ENCODE measurements around the gene FNDC3B. TPM values are rescaled to one million over a fixed set of nuclear protein-coding genes. Genes with fewer than 3 reads are reported as not detected.

The FNDC3B gene
- total RNA-seq, 2 experiments from 2014 or later = 10.6 to 12.0 TPM

DNA sequence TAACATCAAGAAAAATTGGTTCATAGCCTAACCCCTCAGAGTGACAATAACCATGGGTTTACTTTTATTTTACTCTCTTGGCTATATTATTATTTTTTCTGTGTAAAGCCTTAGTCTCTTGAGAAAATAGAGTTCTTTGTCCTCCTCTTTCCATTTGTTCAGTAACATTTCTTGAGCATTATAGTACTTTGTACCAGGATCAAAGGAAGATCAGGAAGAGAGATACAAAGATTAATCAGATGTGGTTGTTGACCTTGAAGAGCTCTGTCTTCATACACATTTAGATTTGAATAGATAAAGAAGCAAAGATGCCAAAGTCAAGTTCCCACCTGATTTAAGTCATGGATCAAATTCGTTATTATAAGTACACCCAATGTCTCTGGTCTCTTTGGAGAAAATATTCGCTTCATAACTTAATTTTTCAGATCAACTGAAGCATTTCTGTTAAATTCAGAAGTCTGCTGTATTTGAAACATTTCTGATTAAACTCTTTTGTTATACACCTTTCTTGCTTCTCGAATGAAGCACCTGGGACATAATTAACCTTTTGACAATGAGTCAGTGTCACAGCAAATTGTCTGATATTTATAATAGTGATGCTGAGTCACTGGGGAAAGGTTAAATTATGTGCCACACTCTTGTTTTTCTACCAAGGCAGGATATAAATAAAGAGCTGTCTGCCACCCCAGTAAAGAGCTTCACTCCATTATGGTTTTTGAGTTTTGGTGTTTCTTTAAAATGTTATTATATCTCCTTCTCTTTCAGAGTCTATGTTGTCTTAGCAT lies 308.7 kb downstream of the FNDC3B start:
- H3K27ac Mint-ChIP-seq = no peak overlapping the region
- intact Hi-C loops (cut with micrococcal nuclease) = loop anchor here (10.0 kb wide), 1 partner anchor 313 kb away; the partner anchor contains the start of gene FNDC3B
- DNase-seq (no peak), ATAC-seq (no peak)
- POLR2A ChIA-PET = no interaction called here
- H3K36me3 Mint-ChIP-seq (ENCODE audit: low read depth) = peaks cover 17% of the 10 kb centered on the region
- H3K9me3 Mint-ChIP-seq = no peaks in the 10 kb centered on the region
- H3K27me3 Mint-ChIP-seq = no peaks in the 10 kb centered on the region
- no peaks in the 10 kb centered on the region for H3K4me1 Mint-ChIP-seq (ENCODE audit: low read depth)
- TF ChIP-seq, protein P1, sequence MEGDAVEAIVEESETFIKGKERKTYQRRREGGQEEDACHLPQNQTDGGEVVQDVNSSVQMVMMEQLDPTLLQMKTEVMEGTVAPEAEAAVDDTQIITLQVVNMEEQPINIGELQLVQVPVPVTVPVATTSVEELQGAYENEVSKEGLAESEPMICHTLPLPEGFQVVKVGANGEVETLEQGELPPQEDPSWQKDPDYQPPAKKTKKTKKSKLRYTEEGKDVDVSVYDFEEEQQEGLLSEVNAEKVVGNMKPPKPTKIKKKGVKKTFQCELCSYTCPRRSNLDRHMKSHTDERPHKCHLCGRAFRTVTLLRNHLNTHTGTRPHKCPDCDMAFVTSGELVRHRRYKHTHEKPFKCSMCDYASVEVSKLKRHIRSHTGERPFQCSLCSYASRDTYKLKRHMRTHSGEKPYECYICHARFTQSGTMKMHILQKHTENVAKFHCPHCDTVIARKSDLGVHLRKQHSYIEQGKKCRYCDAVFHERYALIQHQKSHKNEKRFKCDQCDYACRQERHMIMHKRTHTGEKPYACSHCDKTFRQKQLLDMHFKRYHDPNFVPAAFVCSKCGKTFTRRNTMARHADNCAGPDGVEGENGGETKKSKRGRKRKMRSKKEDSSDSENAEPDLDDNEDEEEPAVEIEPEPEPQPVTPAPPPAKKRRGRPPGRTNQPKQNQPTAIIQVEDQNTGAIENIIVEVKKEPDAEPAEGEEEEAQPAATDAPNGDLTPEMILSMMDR (IDR thresholded peaks at IDR 0.05) = no peak
- CTCF ChIA-PET = interaction anchor here (0.7 to 2.5 kb wide), 3 partner anchors 15 to 120 kb away, joined by 3 to 11 read pairs (median 3); no protein-coding TSS in a partner anchor
- no peak overlapping the region for H3K4me3 Mint-ChIP-seq

DNA sequence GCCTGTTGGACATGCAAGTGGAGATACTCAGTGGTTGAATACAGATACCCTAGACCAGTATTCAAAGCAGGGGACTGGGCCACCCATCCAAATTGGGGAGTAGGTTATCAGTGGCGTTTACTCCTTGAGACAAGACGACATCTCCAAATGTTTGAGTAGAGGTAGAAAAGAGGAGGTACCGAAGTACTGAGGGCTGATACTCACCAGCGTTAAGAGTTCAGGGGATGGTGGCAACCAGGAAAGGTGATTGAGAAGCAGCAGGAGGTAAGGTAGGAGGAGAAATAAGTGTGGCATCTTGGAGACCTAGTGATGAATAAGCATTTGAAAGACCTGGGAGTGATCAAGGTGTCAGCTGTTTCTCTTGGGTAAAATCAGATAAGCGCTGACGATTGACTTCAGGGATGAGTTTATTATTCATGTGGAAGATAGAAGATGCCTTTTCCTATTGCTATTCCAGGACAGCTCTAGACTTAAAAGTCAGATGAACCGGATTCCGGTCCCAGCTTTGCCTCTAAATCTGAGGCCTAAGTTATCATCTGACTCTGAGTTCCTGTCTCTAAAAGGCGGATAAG lies 312.6 kb downstream of the FNDC3B start:
- H3K27me3 Mint-ChIP-seq = no peaks in the 10 kb centered on the region
- intact Hi-C loops (cut with micrococcal nuclease) = no loop called here
- no peak overlapping the region for H3K27ac Mint-ChIP-seq
- H3K4me3 Mint-ChIP-seq = no peak overlapping the region
- CTCF ChIA-PET = interaction anchor here (2.9 to 4.6 kb wide), 2 partner anchors 11 to 19 kb away, joined by 21 to 26 read pairs; no protein-coding TSS in a partner anchor
- DNase-seq (no peak), ATAC-seq (no peak)
- H3K36me3 Mint-ChIP-seq (ENCODE audit: low read depth) = peaks cover 16% of the 10 kb centered on the region
- no peaks in the 10 kb centered on the region for H3K9me3 Mint-ChIP-seq
- TF ChIP-seq, protein P1 (IDR thresholded peaks at IDR 0.05) = no peak
- H3K4me1 Mint-ChIP-seq (ENCODE audit: low read depth) = no peaks in the 10 kb centered on the region
- POLR2A ChIA-PET = interaction anchor here (0.8 kb wide), 1 partner anchor 237 kb away, joined by 3 read pairs; no protein-coding TSS in a partner anchor

DNA sequence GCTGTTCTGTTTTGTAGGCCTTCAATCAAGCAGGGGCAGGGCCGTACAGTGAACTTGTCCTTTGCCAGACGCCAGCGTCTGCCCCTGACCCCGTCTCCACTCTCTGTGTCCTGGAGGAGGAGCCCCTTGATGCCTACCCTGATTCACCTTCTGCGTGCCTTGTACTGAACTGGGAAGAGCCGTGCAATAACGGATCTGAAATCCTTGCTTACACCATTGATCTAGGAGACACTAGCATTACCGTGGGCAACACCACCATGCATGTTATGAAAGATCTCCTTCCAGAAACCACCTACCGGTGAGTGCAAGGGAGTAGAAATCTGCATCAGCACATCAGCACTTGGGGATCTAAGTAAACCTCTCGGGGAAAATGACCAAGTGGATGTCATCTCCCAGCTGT lies 313.4 kb downstream of the FNDC3B start:
- ChIA-PET POLR2A (no interaction called here), CTCF (interaction anchor here (1.1 to 4.6 kb wide), 3 partner anchors 12 to 125 kb away, joined by 3 to 21 read pairs (median 16); no protein-coding TSS in a partner anchor)
- H3K36me3 Mint-ChIP-seq (ENCODE audit: low read depth) = peaks cover 10% of the 10 kb centered on the region
- no peaks in the 10 kb centered on the region for H3K27me3 Mint-ChIP-seq
- TF ChIP-seq, protein P1 (IDR thresholded peaks at IDR 0.05) = no peak
- H3K4me3 Mint-ChIP-seq = no peak overlapping the region
- H3K27ac Mint-ChIP-seq = no peak overlapping the region
- H3K9me3 Mint-ChIP-seq = no peaks in the 10 kb centered on the region
- DNase-seq (no peak), ATAC-seq (no peak)
- no peaks in the 10 kb centered on the region for H3K4me1 Mint-ChIP-seq (ENCODE audit: low read depth)
- intact Hi-C loops (cut with micrococcal nuclease) = no loop called here

DNA sequence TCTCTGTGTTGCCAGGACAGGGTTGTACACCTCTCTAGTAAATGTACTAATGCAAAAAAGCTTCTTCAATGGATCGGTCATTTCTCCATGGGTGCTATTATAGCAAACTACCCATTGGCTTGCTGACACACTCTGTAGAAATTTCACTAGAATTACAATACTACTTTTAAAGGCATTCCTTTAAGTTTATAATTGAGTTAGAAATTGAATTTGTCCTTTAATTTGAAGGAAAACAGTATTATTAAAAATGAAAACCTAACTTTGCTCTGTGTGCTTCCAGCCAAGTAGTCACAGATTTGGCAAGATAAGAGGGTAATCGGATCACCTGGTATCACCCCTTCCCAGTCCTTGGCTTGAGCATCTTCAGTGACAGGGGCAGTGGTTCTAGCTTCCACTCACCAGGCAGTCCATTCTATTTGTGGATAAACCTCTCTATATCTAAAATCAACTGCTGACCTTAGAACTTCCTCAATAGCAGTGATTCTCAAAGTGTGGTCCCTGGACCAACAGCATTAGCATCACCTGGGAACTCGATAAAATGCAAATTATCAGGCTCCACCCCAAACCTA lies 315.6 kb downstream of the FNDC3B start:
- no peaks in the 10 kb centered on the region for H3K9me3 Mint-ChIP-seq
- intact Hi-C loops (cut with micrococcal nuclease) = no loop called here
- ATAC-seq (no peak), DNase-seq (no peak)
- peaks cover 10% of the 10 kb centered on the region for H3K36me3 Mint-ChIP-seq (ENCODE audit: low read depth)
- POLR2A ChIA-PET = no interaction called here
- CTCF ChIA-PET = interaction anchor here (2.6 to 4.6 kb wide), 2 partner anchors 15 to 22 kb away, joined by 16 to 21 read pairs; no protein-coding TSS in a partner anchor
- no peak overlapping the region for H3K4me3 Mint-ChIP-seq
- TF ChIP-seq, protein P1 (IDR thresholded peaks at IDR 0.05) = no peak
- no peaks in the 10 kb centered on the region for H3K27me3 Mint-ChIP-seq
- H3K4me1 Mint-ChIP-seq (ENCODE audit: low read depth) = no peaks in the 10 kb centered on the region
- H3K27ac Mint-ChIP-seq = no peak overlapping the region

Measured in activated CD8-positive, alpha-beta T cell treated with anti-CD3 and anti-CD28 coated beads for 36 hours (primary cell).